UCSD-AML1 (cell line): ENCODE data around the gene RPH3AL.

Source experiments
- DNase-seq: peaks from one replicate; lab custom pipeline; 2025; ENCODE audit not compliant: unreplicated experiment; lab: John Stamatoyannopoulos, UW

The RPH3AL gene

DNA sequence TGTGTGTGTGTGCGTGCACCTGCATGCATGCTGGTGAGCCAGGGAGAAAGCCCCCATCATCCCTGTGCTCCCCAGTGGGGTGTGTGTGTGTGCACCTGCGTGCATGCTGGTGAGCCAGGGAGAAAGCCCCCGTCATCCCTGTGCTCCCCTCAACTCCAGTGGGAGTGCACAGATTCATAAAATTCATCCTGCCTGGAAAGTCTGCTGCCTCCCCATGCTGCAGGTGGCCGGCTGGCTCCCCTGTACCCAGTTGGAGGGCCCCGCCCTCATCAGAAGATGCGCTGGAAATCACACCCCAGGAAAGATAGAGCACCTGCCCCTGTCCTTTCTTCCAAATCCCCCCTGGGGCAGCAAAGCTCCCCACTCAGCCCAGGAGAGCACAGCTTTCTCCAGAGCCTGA is 86.4 kb downstream of the RPH3AL start:
- no peak for DNase-seq

DNA sequence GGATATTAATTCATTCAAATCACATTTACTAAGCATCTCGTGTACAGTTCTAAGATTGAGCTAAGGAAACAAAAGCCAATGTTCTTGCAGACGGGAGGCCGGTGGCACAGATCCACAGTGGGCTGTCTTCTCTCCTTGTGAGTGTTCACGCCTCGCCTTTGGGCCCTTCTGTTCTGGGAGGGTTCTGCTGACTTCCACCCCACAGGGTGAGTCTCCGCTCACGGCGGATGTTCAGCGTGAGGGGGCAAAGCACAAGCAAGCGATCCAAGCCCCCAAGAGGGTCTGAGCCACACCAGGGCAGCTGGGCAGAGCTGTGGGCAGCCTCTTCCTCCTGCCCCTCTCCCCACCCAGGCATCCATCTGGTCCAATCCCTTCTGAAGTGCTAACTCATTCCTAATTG is 86.9 kb downstream of the RPH3AL start:
- no peak for DNase-seq

DNA sequence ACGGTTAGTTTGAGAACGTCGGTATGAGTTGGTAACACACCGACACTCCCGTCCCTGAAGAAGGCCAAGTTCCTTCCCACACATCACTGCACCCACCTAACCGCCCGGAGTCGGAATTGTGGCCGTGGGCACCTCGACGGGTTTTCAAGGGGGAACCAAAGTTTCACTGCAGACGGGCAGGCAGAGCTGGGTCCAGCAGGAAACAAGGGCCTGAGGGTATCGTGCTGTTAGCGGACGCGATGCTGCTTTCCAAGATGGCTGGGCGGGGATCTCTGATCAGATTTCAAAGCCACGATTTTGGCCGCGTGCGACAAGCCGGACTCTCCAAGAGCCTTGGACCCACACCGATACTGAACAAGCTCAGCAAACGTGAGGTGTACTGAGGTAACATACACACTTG is 88.8 kb downstream of the RPH3AL start:
- DNase-seq = no peak

DNA sequence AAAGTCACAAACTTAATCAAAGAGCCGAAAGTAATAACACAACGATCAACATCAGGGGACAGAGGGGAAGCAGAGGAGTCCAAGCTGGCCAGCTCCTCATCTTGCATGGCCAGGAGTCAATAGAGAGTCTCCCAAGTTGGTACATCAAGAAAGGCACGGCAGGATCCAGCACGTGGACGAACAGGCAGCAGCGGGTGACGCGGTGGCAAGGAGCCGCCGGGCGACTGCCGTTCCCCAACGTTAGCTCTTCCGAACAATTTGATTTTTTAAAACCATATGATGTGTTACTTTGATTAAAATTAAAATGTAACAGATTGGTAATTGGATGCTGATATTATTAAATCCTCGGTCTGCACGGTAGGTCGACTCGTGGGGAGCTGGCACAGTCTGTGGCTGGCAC is 89.3 kb downstream of the RPH3AL start:
- DNase-seq = no peak

DNA sequence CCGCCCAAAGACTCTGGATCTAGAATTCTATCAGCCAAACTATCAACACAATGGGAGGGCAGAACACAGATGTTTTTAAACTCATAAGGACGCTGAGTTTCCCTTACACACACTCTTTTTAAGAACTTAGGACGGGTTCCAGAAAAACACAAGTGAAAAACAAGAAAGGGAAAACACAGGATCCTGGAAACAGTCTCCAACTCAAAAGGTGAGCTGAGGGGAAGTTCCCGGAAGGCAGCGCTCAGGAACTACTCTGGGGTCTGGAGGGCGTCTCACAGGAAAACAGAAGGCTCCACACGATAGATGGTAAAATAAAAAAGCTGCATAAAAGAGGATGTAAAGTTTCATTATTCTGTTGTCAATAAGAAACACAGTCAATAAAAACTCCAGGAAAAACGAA is 91.0 kb downstream of the RPH3AL start:
- no peak for DNase-seq

DNA sequence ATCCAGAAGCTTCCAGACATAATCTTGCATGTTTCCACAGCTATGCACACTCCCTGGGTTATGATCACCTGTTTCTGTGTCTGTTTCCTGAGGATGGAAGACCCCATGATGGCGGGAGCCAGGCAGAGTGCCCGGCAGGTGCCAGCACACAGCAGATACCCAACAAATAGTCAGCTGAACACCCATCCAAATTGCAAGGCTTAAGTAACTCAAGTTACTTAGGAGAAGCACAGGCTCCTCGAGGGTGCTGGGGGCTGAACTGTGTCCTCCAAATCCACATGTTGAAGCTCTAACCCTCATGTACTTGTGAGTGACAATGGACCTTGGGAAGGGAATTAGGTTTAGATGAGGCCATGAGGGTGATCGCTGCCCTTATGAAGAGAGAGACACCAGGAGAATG is 91.7 kb downstream of the RPH3AL start:
- no peak for DNase-seq

DNA sequence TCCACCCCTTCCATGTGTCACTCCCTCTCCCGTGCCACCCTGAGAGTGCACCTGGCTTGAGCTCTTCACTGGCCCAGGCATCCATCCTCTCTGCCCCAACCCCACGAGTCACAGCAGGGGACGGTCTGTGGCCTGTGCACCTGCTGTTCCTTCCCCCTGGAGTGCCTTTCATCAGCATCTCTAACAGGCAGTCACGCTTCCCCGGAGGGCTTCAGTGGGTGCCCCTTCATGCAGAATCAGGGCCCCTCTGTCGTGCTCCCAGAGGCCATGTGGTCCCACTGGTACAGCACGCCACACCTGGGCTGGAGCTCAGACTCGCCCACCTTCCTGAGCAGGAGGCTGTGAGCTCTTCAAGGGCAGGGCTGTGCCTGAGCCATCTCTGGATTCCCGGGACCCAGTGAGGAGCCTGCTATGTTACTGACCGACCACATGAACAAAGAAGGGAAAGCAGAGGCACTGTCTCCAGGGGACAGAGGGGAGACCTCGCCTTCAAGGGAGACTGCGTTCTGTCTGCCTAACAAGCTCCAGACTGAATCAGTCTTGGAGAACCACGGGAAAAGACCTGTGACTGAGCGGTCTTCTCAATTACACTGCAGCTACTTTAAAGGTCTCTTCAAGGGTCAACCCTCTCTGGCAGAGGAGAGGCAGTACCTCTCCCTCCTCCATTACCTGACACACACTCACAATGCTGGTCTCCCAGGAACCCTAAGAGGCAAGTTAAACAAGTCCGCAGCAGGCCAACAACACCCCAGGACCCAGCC is 92.4 kb downstream of the RPH3AL start:
- no peak for DNase-seq

DNA sequence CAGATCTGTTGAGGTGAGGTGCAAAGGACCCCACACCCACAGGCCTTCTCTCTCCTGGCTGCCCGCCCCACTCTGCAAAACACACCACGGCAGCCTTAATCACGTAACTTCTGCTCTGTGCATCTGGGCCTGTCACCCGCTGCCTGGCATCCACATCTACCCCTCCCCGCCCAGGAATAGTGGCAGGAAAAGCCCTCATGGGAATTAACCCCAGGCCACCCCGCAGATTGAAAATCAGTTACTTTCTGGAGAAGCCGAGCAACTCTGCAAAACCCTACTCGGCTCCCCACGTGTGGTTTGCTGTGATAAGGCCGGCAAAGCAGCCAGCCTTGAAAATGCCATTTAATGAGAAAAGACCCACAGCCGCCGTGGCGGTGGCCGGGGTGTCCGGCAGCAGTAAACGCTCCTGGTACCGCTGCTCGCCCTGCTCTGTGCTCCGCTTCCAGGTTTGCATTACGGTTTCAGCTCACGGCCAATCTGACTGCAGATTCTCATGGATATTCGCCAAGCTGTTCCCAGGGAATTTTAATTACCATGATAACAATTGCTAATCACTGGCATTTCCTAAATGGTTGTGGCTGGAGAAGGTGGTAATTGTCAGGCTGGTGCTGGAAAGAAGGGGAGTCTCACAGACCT is 93.1 kb downstream of the RPH3AL start:
- no peak for DNase-seq

DNA sequence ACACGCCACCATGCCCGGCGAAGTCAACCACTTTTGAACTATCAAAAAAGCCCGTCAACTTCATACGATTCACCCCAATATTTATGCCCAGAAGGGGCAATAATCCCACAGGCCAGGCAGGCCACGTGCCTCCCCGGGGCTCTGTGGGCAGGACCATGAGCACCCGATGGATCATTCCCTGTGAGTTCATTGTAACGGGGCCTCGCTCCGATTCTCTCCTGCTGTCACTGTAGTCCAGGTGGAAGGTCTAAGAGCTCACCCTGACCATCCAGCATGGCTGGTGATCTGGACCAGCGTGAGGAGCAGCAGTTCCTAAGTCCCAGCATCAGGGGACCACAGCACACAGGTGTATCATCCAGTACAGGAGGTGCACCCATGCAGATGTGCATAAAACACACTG is 93.7 kb downstream of the RPH3AL start:
- DNase-seq = no peak

DNA sequence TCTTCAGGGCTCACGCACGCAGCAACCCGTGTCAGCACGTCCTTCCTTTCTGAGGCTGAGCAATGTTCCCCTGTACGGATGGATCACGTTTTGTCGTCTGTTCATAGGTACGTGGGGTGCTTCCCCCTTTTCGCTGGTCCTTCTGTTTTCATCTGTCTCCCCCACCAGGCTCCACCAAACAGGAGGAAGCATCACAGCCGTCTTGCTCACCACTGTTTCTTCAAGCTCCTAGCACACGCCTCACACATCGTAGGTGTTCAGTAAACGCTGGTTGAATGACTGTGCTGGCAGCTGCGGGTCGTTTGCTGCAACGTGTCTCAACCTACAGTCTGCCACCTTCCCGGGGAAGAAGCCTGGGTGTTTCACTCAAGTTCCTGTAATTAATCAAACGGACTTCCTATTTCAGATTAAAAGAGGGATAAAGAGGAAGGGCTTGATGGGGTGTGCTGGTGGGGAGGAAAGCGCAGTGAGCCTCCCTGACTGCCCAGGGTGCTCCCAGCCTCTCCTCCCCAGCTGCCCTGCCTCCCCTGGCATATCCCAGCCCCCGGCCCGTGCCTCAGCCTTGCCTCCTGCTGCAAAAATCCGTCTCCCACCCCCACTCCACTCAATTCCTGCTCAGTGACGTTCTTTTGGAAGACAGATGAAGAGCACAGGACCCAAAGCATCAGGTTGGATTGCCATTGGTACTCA is 94.4 kb downstream of the RPH3AL start:
- peak; percentile 56 for DNase-seq

DNA sequence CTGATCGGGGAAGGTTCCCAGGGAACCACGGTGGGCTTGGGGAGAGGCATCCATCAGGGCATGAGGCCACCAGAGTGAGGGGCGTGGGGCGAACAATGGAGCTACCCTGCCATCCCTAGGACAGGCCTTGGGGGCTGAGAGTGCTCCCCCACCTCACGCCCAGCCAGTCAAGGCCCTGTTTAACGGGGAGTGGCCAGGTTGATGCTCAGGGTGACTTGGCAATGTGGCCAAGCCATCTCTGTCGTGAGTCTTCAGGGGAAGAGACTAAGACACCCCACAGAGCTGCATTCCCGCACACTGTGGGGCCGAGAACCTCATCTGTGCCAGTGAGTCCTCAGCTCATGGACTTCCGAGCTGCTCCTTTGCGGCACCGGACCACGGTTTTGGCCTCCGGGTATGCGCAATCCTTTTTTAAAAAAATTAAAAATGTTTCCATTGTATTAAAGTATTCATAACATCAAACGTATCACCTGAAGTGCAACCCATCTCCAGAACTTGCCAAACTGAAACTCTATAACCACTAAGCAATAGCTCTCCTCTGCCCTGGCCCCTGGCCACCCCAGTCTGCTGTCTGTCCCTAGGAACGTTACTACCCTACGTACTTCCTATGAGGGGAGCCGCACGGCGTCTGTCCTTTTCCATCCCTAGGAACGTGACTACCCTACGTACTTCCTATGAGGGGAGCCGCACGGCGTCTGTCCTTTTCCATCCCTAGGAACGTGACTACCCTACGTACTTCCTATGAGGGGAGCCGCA is 99.3 kb downstream of the RPH3AL start:
- DNase-seq = no peak

DNA sequence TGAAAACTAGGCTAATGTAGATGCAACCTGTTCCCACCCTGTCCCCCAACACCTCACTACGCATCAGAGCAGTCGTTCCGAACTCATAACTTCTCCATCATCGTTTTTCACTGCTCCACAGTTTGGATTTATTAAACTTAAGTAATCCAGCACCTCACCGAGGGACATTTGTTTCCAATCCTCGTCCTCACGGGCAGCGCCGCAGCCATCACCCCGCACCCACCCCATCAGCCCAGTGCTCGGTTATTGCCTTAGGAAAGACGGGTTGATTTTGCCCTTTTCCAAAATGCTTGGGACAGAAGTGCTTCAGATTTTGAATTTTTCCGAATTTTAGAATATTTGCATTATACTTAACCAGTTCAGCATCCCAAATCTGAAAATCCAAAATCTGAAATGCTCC is 100.2 kb downstream of the RPH3AL start:
- DNase-seq = no peak

DNA sequence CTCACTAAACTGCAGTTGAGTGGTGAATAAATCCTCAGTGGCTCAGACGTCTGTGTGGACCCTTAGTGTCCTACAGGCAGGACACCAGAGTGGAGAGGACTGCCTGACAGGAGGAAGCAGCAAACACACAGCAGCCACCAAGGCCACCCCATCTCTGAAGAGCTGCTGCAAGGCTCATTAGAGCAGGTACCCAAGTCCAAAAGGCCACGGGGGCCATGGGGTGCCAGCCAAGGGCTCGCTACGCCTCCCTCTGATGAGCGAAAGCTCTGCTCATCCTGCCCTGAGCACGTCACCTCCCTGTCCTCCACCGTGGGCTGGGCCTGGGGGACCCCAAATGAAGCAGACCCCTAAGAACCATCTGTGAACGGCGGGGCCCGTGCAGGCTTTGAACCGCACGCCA is 101.1 kb downstream of the RPH3AL start:
- no peak for DNase-seq

DNA sequence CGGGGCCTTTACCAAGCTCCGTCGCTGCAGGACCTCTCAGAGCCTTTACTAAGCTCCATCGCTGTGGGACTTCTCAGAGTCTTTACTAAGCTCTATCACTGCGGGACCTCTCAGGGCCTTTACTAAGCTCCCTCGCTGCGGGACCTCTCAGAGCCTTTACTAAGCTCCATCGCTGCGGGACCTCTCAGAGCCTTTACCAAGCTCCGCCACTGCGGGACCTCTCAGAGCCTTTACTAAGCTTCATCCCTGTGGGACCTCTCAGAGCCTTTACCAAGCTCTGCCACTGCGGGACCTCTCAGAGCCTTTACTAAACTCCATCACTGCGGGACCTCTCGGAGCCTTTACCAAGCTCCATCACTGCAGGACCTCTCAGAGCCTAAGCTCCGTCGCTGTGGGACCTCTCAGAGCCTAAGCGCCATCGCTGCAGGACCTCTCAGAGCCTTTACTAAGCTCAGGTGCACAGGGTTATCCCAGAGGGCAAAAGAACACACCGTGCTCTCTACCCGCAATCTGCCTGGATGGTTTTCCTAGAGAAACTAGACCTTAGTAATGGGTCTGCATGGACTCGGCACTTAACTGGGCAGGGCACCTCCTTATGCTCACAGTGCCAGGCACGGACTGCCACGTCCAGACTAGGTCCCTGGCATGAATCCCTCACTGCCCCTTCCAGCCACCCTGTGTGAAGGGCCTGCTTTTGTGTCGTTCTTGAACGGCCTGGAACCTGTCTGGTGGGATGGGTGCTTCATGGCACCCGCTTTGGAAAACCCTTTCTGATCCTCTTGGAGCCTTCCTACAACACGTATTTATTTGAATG is 101.9 kb downstream of the RPH3AL start:
- DNase-seq = no peak

DNA sequence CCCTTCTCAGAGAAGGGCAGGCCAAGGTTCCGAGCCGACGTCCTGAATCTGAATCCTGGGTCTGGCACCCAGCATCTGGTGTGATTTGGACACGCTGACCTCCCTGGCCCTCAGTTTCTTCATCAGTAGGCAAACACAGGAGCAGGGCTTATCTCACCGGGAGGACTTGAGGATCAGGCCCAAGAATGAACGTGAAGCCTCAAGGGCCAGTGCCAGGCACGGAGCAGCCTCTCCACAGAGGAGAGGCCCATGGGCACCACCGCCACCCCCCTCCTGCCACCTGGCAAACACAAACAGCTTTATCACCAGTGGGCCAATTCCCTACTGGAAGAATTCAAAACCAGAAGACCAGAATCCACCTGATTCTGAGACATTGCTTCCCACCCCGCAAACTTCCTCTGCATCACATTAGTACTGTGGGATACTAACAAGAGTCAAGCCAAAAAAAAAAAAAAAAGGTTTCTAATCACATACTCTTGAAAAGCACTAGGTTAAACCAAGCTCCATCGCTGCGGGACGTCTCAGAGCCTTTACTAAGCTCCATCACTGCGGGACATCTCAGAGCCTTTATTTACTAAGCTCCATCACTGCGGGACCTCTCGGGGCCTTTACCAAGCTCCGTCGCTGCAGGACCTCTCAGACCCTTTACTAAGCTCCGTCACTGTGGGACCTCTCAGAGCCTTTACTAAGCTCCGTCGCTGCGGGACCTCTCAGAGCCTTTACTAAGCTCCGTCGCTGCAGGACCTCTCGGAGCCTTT is 103.2 kb downstream of the RPH3AL start:
- no peak for DNase-seq

DNA sequence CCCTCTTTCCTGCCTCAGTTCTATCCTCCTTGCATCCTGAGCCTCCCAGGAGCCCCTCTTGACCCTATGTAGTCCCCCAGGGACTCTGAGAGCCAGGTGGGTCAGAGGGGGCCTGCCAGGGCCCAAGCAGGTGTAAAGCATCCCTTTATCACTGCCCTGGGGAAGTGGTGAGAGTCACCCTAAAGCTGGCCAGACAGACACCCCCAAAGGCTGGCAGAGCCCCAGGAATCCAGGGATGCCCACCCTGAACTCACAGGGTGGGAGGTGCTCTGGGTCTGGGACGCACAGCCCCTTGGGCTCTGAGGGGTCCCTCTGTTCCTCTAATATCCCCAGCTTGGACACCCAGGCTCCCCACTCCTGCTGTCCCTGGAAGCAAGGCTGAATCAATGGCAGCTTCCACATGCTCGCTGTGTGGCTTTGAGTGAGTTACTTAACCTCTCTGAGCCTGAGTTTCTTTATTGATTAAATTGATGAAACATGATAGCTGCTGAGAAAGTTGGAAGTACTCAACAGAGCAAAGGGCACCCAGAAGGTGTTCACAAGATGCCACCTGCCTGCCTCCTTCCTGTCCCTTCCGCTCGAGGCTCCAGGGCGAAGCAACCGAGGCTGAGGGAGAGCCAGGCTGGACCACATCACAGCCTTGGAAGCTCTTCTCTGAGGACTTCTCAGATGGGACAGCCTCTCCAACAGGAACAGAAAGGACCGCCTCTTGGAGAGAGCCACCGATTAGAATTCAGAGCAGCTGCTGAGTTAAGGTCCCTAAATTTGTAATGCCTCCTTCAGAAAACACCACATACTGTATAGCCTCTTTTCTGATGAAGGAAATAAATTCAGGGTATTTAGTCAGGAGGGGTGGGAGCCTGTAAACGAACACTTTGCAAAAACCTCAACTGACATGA is 104.0 kb downstream of the RPH3AL start:
- no peak for DNase-seq

DNA sequence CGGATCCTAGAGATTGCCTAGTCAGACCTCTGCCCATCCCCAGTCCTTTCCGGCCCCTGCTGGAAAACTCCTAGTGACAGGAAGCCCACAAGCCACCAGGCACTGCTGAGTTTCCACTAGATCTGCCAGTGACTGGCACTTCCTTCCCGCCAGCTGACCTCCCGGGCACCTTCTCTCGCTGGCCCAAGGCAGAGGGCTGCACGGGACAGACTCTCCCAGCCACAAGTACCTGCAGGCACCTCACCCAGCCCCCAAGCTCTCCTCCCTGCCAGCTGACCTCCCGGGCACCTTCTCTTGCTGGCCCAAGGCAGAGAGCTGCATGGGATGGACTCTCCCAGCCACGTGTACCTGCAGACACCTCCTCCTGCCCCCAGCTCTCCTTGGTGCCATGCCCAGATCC is 104.8 kb downstream of the RPH3AL start:
- peak; percentile 83 for DNase-seq

DNA sequence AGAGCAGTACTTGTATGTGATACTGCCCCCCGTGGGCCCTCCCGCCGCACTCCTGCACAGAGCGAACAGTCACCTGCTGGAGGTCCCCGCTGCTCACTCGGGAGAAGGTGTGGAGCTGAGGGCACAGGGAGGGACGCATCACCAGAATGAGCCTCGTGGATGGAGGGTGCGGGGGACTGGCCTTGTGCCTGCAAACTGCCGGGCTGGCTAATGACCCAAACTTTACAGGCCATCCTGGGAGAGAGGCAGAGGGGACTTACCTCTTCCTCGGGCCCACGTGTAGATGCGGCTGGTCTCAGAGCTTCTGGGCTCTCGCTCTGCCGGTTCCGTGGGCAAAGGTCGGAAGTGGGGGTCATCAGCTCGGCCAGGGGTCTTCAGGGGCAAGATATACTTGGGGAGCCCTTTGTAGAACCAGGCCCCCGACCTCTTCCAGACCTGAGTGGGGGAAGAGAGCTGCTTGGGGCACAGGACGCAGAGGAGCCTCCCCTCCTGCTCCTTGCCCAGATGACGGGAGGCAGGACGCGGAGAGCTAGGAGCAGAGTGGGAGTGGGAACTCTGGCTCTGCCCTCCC is 105.7 kb downstream of the RPH3AL start:
- no peak for DNase-seq

DNA sequence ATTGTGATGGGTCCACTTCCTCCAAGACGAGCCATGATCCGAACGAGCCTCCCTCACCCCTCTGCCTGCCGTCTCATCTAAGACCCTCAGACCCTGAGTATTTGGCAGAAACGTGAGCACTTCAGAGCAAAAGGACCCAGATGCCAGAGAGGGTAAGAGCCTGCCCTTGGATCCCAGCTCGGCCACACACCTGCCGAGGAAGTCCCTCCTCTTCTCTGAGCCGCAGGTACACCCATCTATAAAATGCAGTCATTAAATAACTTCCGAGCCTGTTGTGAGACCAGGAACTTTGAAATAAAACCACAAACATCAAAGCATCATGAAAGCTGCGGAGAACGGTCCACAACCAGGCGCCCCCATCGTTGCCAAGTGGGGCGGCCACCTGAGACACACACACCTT is 106.4 kb downstream of the RPH3AL start:
- no peak for DNase-seq
